GM21619 (cell line): ENCODE data around the gene F12.
"Not testable (repeated sequence)": the region's sequence is repeated elsewhere in the genome, so short reads cannot be mapped to it uniquely, and the experiment has no call there.

Experiments
- ATAC-seq: cut with Tn5 transposase; IDR thresholded peaks from one replicate; pipeline ENCODE4 v1.9.1; 2021; ENCODE audit not compliant: unreplicated experiment

F12 gene

GRCh38 chr5:177417081-177417480 is 7.7 kb upstream of the F12 start:
- not testable (repeated sequence) for ATAC-seq

- no peak for ATAC-seq
Observed at GRCh38 chr5:177414481-177414880, 5.1 kb upstream of the F12 start.

DNA sequence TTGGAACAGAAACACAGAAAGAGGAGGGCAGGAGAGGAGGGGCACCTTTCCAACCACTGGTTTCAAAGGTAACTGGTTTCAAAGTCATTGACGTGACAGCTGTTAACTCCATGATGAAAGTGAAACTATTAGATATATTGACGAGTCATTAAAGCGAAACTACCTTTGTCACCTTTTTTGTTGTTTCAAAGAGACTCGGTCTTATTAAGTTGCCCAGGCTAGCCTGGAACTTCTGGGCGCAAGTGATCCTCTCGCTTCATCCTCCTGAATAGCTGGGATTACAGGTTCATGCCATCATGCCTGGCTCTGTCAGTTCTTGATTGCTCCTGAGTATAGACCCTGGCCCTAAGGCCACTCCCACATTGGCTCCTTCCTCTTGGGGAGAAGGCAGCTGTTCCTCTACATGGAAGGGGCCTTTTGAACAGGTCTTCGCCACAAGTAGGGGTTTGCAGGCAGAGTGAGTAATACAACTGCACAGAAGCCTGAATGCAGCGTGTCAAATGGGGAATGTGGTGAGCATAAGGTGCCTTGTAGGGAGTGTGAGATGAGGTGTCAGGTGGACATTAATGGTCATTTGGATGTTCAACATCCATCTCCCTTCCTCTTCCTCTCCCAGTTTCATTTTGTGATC is 3.4 kb upstream of the F12 start:
- ATAC-seq, result peak; percentile 63

DNA sequence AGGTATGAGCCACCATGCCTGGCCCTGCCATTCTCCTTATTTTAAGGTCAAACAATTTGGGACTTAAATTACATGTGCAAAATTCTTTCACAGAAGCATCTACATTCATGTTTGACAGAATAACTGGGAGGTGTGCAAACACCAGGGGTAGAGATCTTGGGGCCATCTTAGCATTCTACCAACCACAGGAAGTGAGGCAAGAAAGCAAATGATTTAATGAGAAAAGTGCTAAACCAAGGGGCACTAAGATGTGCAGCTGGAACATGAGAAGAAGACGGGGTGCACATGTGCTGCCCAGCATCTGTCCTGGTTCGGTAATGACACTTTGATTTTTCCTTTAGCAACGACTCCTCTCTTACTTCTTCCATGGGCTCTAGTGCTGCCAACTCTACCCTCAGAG is 1.2 kb upstream of the F12 start:
- no peak for ATAC-seq

DNA sequence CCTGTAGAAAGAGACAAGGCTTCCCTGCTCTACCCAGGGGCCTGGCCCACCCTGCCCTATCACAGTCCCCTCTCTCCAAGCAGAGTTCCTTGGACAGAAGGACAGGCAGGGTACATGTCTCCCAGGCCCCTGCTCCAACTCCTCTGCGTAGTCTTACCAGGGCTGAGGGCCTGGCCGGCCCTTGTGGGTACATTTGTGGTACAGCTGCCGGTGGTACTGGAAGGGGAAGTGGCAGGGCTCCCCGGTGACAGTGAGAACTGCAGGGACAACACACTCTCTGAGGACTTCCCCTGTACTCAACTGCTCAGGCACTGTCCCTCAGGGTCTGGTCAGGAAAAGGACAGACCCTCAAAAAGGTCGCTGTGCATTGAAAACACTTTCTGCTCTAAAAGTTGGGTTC is 3.6 kb downstream of the F12 start:
- ATAC-seq, result no peak

GRCh38 chr5:177405312-177405711 is 4.1 kb downstream of the F12 start:
- ATAC-seq, result no peak

DNA sequence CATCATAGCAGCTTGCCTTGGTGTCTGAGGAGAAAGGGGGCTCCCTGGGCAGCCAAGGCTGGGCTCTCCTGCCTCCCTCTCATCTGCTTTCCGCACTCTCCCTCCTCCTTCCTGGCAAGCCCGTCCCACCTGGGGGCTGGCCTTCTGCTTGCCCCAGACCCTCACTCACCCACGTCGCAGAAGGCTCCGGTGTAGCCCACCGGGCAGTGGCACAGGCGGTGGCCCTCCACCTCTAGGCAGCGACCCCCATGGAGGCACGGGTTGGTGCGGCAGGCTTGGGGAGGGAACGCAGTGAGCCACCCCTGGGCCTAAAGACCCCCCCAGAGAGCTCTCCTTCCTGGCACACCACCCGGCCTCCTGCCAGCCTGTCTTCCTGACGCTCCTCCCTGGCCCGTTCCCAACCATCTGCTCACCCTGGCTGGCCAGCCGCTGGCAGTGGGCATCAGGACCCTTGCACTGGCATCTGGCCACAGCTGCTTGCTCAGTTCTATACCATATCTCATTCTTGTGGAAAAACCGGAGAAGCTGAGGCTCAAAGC is 4.7 kb downstream of the F12 start:
- ATAC-seq, result no peak

DNA sequence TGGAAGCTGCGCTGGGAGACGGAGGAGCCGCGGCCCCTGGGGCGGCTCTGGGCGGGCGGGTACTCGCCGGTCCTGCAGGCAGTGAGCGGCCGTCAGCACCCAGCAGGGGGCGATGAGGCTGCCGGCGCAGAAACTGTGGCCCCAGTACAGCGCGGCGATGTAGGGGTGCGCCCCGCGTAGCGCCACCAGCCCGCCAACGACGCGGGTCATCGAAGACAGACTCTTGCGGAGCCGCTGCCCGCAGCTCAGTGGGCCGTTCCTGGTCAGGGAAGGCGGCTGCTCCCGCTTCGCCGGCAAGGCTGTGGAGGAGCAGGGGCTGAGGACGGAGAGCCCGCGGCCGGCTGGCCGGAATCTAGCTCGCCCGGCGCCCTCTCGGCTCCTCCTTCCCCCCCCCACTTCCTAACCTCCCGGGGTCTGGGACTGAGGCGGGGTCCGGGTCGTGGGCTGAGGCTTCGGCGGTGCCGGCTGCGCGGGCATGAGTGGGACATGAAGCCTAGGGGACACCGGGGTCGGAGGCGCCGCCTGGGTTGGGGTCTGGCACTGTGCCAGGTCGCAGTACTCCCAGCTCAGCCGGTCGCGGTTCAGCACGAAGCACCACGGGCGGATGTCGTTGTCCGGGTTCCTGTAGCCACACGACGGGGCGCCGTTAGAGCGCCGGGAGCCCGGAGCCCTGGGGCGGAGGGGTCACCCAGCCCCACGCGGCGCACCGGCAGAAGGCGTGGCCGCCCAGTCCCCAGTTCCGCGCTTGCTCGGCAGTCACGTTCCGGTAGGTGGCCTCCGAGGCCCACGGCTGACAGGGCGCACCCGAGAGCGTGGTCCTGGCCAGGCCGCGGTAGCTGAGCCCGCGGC is 5.3 kb downstream of the F12 start:
- peak; percentile 77 for ATAC-seq

- peak; percentile 21 for ATAC-seq
Observed at GRCh38 chr5:177403102-177403791, 6.1 kb downstream of the F12 start.

DNA sequence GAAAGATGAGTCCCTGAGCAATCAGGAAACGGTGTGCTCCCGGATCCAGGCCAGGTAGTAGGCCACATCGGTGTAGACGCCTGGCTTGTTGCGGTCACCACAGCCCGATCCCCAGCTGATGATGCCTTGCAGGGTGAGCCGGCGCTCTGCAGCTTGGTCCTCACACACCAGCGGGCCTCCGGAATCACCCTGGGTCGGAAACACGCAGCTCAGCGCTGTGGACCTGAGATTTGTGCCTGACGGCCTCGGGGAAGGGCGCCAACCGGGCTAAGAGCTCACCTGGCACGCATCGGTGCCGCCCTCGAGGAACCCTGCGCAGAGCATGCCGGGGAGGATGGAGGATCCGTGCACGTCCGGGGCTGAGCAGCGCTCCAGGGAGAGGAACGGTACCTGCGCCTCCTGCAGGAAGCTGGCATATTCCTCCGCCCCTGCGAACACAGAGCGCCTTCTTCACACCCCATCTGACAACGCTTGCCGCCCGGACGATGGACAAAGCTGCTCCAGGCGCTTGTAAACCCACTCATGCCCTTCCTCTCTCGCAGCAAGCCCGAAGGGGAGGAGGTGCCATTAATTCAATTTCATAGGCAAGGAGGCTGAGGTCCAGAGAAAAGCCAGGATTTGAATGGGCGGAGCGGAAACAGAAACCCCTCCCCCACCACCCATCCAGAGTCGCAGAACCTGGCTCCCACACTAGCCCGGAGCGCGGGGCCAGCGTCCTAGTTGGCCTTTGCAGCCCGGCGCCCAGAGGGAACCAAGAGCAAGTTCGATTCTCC is 6.9 kb downstream of the F12 start:
- no peak for ATAC-seq

- no peak for ATAC-seq
Observed at GRCh38 chr5:177399997-177400868, 9.1 kb downstream of the F12 start, which contains the start of gene PFN3. TSS of gene PFN3 (minus strand) at chr5:177400661. CDS start at chr5:177400576, 85 bp downstream.

GRCh38 chr5:177397875-177398390 is 11.4 kb downstream of the F12 start:
- no peak for ATAC-seq

DNA sequence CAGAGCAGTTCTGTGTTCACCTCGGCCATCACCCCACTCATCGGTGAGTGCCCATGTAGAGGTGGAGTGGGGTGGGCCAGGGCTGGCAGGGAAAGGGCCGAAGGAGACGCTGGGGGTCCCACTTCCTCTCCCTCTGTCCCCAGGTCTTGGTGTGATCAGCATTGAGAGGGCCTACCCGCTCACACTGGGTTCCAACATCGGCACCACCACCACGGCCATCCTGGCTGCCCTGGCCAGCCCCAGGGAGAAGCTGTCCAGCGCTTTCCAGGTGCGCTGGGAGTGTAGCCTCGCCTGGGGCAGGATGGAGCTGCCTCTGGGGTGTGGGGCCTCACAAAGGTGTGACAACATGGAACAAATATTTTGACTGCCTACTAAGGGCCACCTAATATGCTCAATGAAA is 12.6 kb downstream of the F12 start:
- no peak for ATAC-seq

DNA sequence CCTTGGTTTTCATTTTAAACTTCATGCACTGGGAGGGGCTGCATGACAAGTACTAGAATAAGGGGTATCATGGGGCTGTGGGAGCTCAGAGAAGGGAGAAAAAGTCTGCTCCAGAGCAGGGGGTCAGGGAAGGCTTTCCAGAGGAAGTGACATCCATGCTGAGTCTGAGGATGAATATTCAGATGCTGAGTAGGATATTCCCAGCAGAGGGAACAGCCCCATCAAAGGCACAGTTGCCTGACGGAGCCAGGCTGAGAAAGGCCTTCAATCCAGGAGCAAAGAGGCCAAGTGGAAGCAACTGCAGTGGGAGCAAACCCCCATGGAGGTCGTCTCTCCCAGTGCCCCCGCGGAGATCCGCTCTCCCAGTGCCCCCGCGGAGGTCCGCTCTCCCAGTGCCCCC is 13.3 kb downstream of the F12 start:
- no peak for ATAC-seq

DNA sequence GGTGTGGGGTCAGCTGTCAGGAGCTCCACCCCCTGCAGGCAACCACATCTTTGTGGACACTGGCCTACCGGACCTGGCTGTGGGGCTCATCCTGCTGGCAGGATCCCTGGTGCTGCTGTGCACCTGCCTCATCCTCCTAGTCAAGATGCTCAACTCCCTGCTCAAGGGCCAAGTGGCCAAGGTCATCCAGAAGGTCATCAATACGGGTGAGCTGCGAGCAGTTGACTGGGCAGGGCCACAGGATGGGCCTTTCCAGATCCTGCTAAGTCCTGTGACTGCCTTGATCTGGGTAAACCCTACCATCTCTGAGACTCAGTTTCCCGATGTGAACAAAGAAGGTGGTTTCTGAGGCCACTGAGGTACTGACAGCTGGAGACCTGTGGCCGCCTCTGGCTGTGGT is 15.4 kb downstream of the F12 start:
- no peak for ATAC-seq

DNA sequence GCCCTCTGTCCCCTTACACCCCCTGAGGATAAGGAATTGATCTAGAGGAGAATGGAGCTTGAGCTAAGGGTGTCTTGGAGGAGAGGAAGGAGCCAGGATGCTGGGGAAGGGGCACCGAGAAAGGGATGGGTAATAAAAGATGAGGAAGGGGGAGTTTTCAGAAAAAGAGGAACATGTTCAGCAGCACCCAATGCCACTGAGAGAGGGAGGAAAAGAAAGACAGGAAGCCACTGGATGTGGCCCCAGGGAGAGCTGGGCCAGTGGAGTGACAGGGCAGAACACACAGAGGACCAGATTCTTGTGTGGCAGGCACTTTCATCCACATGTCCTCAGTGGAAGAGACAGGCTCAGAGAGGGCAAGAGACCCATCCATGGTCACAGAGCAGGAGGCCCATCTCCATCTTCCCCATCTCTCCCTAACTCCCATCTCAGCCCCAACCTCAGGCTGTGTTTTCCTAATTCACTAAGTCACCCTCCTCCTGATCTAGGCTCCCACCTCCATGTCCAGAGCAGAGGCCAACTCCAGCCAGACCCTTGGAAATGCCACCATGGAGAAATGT is 16.1 kb downstream of the F12 start:
- ATAC-seq, result no peak

GRCh38 chr5:177392765-177393164 is 16.6 kb downstream of the F12 start:
- ATAC-seq, result no peak

- ATAC-seq, result peak; percentile 42
Observed at GRCh38 chr5:177390363-177391300, 18.7 kb downstream of the F12 start.
